Dendritic cell treated with granulocyte-macrophage colony-stimulating factor and Interleukin-4, amounts not matched to agents 40 ng/mL and 50 ng/mL, for 4 days (primary cell): ENCODE measurements around the gene SGK1.
"Not testable (repeated sequence)": the region's sequence is repeated elsewhere in the genome, so short reads cannot be mapped to it uniquely, and the experiment has no call there.

Experiments
- H3K27ac Mint-ChIP-seq: one replicate; pipeline ENCODE4 v1.8.0; 2022; ENCODE audit warnings: mild to moderate bottlenecking, mixed read lengths
- H3K27me3 Mint-ChIP-seq: one replicate; pipeline ENCODE4 v1.8.0; 2022; ENCODE audit warnings: mild to moderate bottlenecking, mixed read lengths
- H3K36me3 Mint-ChIP-seq: one replicate; pipeline ENCODE4 v1.8.0; 2022; ENCODE audit warnings: low read depth, mixed read lengths
- H3K4me1 Mint-ChIP-seq: one replicate; pipeline ENCODE4 v1.8.0; 2022; ENCODE audit warnings: low read depth, mixed read lengths
- H3K4me3 Mint-ChIP-seq: one replicate; pipeline ENCODE4 v1.8.0; 2022; ENCODE audit warnings: mild to moderate bottlenecking, moderate library complexity, mixed read lengths
- H3K9me3 Mint-ChIP-seq: one replicate; pipeline ENCODE4 v1.8.0; 2022; ENCODE audit warnings: mixed read lengths
- intact Hi-C: fragments of 100-400 bp; cut with micrococcal nuclease; formaldehyde crosslinking; loops from one replicate; pipeline ENCODE4 v1.15.0; 2022

The SGK1 gene

GRCh38 chr6:134321246-134321645, 3.3 kb upstream of the SGK1 start:
- H3K4me1 Mint-ChIP-seq, result peaks cover 13% of the 10 kb centered on the region
- no peak overlapping the region for H3K27ac Mint-ChIP-seq
- peaks cover 7% of the 10 kb centered on the region for H3K36me3 Mint-ChIP-seq
- H3K4me3 Mint-ChIP-seq, result no peak overlapping the region
- H3K9me3 Mint-ChIP-seq, result peaks cover 29% of the 10 kb centered on the region
- peaks cover 28% of the 10 kb centered on the region for H3K27me3 Mint-ChIP-seq
- intact Hi-C loops, result no loop called here

DNA sequence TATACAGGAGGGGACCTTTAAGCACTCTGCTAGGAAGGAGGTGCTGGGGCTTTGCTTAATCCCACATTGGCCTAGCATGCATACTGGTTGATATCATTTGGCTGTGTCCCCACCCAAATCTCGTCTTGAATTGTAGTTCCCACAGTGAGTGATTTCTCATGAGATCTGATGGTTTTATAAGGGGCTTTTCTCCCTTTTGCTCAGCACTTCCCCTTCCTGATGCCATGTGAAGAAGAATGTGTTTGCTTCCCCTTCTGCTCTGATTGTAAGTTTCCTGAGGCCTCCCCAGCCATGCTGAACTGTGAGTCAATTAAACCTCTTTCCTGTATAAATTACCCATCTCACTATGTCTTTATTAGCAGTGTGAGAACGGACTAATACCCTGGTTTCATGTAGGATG, 1.8 kb upstream of the SGK1 start:
- H3K27ac Mint-ChIP-seq, H3K4me3 Mint-ChIP-seq, H3K36me3 Mint-ChIP-seq: not testable (repeated sequence)
- H3K9me3 Mint-ChIP-seq, result peaks cover 20% of the 10 kb centered on the region
- peaks cover 13% of the 10 kb centered on the region for H3K4me1 Mint-ChIP-seq
- H3K27me3 Mint-ChIP-seq, result peaks cover 34% of the 10 kb centered on the region
- intact Hi-C loops, result loop anchor here (10.0 kb wide), 1 partner anchor 65 kb away; no protein-coding TSS in a partner anchor

DNA sequence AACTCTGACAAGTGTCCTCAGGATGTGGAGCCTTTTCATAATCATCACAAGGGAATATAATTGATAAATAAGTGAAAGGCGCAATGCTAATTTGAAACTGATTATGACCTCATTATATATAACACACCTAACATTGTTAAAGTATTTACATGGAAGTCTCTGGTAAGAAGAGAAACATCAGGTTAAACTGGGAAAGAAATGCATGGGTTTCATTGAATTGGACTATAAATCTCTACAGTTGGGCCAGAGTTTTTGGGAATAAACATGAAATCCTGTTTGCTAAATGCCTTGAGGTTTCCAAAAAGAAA, 1.0 kb upstream of the SGK1 start:
- Mint-ChIP-seq H3K4me3 (no peak overlapping the region), H3K36me3 (no peaks in the 10 kb centered on the region), H3K4me1 (peaks cover 13% of the 10 kb centered on the region), H3K9me3 (peaks cover 20% of the 10 kb centered on the region), H3K27me3 (peaks cover 36% of the 10 kb centered on the region), H3K27ac (no peak overlapping the region)
- intact Hi-C loops, result loop anchor here (10.0 kb wide), 1 partner anchor 64 kb away; no protein-coding TSS in a partner anchor

DNA sequence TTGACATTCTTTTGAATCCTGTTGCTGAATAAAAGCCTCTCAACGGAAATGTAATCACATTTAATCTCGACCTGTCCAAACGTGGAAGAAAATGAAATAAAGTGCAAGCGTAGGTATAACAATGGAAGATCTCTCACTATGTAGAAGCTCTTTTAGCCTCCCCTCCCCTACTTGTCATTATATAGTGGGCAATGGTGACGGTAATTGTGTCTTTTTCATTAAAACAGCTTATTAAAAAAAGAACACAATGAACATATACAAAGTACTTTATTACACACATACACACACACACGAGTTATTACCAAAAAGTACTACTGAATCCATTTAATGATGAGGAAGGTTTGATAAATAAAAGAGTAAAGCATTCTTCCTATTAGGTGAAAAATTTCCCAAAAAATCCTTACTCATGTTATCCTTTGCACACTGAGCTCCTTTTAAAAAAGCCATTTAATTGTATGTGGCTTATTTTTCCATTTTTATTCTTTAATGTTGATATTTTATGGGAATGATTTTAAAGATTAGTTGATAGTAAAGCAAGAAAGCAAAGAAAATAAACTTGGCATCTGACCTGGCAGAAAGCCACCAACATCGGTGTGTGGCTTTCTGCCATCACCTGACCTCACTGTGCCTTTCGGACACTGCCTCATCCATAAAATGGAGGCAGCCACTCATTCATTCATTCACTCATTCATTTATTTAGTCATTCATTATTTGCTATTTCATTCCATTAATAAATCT, 493 bp upstream of the SGK1 start:
- intact Hi-C loops, result loop anchor here (10.0 kb wide), 1 partner anchor 64 kb away; no protein-coding TSS in a partner anchor
- Mint-ChIP-seq H3K27ac (no peak overlapping the region), H3K27me3 (peaks cover 35% of the 10 kb centered on the region), H3K9me3 (peaks cover 20% of the 10 kb centered on the region), H3K4me1 (peaks cover 13% of the 10 kb centered on the region), H3K36me3 (no peaks in the 10 kb centered on the region), H3K4me3 (no peak overlapping the region)

DNA sequence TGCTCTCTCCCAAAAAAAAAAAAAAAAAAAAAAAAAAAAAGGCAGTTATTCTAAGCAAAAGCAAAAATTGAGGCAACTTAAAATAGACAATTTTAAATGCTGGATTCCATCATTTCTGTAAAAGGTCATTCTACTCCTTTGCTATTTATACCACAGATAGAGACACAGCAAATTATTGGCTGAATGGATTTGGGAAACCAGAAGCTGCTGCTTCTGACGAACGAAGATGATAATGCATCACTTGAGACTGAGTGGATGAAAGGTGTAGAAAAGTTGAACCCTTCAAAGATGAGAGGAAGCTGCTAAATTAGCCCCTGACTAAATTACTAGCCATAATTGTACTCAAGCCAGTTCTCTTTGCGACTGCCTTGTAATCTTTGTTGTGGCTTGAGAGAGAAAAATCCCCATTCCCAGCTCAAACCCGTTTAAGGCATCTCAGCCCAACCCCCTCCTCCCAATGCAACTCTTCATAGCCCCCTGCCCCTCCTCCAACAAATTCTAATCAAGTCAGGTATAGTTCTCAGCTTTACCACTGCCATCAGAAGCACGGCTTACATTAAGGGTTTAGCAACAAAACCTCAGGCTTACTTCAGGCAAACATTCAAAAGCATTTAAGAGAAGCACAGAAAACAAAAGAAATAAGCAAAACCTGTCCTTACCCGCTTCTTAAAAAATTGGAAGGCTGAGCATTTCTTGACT, 1.0 kb downstream of the SGK1 start:
- no peak overlapping the region for H3K27ac Mint-ChIP-seq
- peaks cover 20% of the 10 kb centered on the region for H3K9me3 Mint-ChIP-seq
- H3K4me3 Mint-ChIP-seq, result no peak overlapping the region
- peaks cover 39% of the 10 kb centered on the region for H3K27me3 Mint-ChIP-seq
- intact Hi-C loops, result loop anchor here (10.0 kb wide), 1 partner anchor 62 kb away; no protein-coding TSS in a partner anchor
- no peaks in the 10 kb centered on the region for H3K36me3 Mint-ChIP-seq
- H3K4me1 Mint-ChIP-seq, result peaks cover 13% of the 10 kb centered on the region

GRCh38 chr6:134315974-134316441, 1.9 kb downstream of the SGK1 start:
- H3K27ac Mint-ChIP-seq, result no peak overlapping the region
- no peaks in the 10 kb centered on the region for H3K36me3 Mint-ChIP-seq
- H3K4me3 Mint-ChIP-seq, result no peak overlapping the region
- intact Hi-C loops, result loop anchor here (10.0 kb wide), 1 partner anchor 61 kb away; no protein-coding TSS in a partner anchor
- peaks cover 13% of the 10 kb centered on the region for H3K4me1 Mint-ChIP-seq
- peaks cover 39% of the 10 kb centered on the region for H3K27me3 Mint-ChIP-seq
- H3K9me3 Mint-ChIP-seq, result peaks cover 20% of the 10 kb centered on the region

- H3K27ac Mint-ChIP-seq, result no peak overlapping the region
- peaks cover 13% of the 10 kb centered on the region for H3K9me3 Mint-ChIP-seq
- H3K27me3 Mint-ChIP-seq, result peaks cover 39% of the 10 kb centered on the region
- H3K4me3 Mint-ChIP-seq, result no peak overlapping the region
- peaks cover 13% of the 10 kb centered on the region for H3K4me1 Mint-ChIP-seq
- H3K36me3 Mint-ChIP-seq, result no peaks in the 10 kb centered on the region
- intact Hi-C loops, result loop anchor here (10.0 kb wide), 1 partner anchor 60 kb away; no protein-coding TSS in a partner anchor
Measured at GRCh38 chr6:134315189-134315588, 2.7 kb downstream of the SGK1 start.

DNA sequence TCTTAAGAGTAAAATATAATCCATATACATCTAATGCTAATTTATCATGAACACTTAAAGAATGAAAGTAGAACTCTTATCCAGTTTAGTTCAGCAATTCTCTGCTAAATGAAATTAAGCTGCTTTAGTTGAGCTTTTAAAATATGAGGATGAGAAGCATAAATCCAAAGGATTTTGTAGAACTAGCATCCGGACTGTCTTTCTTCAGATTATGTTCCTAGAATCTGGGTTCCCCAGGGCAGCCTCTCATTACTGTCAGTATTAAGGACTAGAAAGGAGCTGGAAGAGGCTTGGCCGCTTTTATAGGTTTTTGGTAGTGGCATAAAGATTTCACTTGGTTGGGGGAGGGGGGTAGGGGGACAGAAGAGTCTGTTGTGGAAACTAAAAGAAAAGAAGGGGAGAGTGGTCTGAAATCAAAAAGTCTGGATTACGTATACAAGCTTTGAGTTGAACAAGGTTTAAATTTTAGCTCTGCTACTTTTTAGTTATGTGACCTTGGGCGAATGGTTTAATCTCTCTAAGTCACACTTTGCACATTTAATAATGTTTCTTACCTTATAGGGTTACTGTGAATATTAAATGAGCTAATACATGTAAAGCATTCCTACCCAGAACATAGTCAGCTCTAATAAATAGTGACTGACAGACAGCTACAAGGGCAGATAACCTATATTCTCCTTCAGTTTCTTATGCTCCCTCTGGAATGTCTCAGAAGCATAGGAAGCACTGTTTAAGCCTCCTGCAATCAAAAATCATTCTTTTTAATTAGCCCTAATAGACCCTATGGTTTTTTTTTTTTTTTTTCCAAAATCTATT, 3.7 kb downstream of the SGK1 start:
- H3K9me3 Mint-ChIP-seq, result peaks cover 4% of the 10 kb centered on the region
- no peak overlapping the region for H3K4me3 Mint-ChIP-seq
- no peaks in the 10 kb centered on the region for H3K36me3 Mint-ChIP-seq
- peaks cover 14% of the 10 kb centered on the region for H3K4me1 Mint-ChIP-seq
- intact Hi-C loops, result loop anchor here (10.0 kb wide), 1 partner anchor 59 kb away; no protein-coding TSS in a partner anchor
- peaks cover 39% of the 10 kb centered on the region for H3K27me3 Mint-ChIP-seq
- H3K27ac Mint-ChIP-seq, result no peak overlapping the region

- intact Hi-C loops, result loop anchor here (10.0 kb wide), 1 partner anchor 57 kb away; no protein-coding TSS in a partner anchor
- Mint-ChIP-seq H3K4me3 (no peak overlapping the region), H3K36me3 (no peaks in the 10 kb centered on the region), H3K4me1 (peaks cover 6% of the 10 kb centered on the region), H3K27me3 (peaks cover 24% of the 10 kb centered on the region), H3K27ac (no peak overlapping the region), H3K9me3 (no peaks in the 10 kb centered on the region)
Measured at GRCh38 chr6:134312038-134312660, 5.8 kb downstream of the SGK1 start.

- peaks cover 13% of the 10 kb centered on the region for H3K27me3 Mint-ChIP-seq
- no peaks in the 10 kb centered on the region for H3K36me3 Mint-ChIP-seq
- H3K4me3 Mint-ChIP-seq, result no peak overlapping the region
- H3K9me3 Mint-ChIP-seq, result no peaks in the 10 kb centered on the region
- H3K4me1 Mint-ChIP-seq, result peaks cover 5% of the 10 kb centered on the region
- H3K27ac Mint-ChIP-seq, result no peak overlapping the region
- intact Hi-C loops, result loop anchor here (10.0 kb wide), 1 partner anchor 56 kb away; no protein-coding TSS in a partner anchor
Measured at GRCh38 chr6:134310817-134311216, 7.1 kb downstream of the SGK1 start.

DNA sequence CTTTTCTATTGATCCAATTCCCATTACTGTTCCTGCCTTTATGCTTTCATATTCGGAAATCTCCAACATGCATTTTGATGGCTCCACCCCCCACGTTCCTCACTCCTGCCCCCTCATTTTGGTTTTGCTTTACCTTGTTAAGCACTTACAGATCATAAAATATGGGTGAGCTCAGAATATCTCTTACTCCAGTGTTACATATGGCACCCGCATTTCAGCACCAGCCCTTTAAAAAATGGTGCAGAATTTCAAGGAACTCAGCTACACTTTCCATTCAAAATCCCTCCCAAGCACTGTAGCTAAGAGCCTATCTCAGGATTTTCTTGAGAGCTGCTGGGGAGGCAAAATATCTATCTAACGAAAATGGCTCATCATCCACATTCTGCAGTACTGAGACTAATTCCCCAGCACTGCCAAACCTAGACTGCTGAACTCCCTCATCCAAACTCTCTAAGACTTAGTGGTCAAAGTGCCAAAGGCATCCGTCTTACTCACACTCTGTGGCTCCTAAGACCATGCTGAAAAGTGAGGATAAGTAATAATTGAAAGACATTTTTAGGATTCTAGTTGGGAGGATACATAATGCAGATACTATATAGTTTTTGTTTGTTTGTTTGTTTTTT, 7.8 kb downstream of the SGK1 start:
- Mint-ChIP-seq H3K27me3 (peaks cover 10% of the 10 kb centered on the region), H3K4me3 (no peak overlapping the region), H3K27ac (no peak overlapping the region), H3K9me3 (no peaks in the 10 kb centered on the region), H3K4me1 (peaks cover 5% of the 10 kb centered on the region), H3K36me3 (no peaks in the 10 kb centered on the region)
- intact Hi-C loops, result loop anchor here (10.0 kb wide), 1 partner anchor 55 kb away; no protein-coding TSS in a partner anchor

- intact Hi-C loops, result no loop called here
- Mint-ChIP-seq H3K4me1 (peaks cover 5% of the 10 kb centered on the region), H3K4me3 (no peak overlapping the region), H3K36me3 (no peaks in the 10 kb centered on the region), H3K27ac (no peak overlapping the region), H3K27me3 (peaks cover 10% of the 10 kb centered on the region), H3K9me3 (no peaks in the 10 kb centered on the region)
Measured at GRCh38 chr6:134309227-134309626, 8.7 kb downstream of the SGK1 start.

GRCh38 chr6:134308800-134309199, 9.1 kb downstream of the SGK1 start:
- Mint-ChIP-seq H3K9me3 (no peaks in the 10 kb centered on the region), H3K36me3 (no peaks in the 10 kb centered on the region), H3K27me3 (peaks cover 9% of the 10 kb centered on the region), H3K27ac (no peak overlapping the region), H3K4me1 (peaks cover 5% of the 10 kb centered on the region), H3K4me3 (no peak overlapping the region)
- intact Hi-C loops, result no loop called here
